Measurements from ENCODE around the gene MRPL30.
"Not testable (repeated sequence)": the region's sequence is repeated elsewhere in the genome, so short reads cannot be mapped to it uniquely, and the experiment has no call there.

MRPL30 gene

GRCh38 chr2:99216096-99216495 is 35.1 kb downstream of the MRPL30 start:
- no peak for TF ChIP-seq CTCF (IDR thresholded peaks at IDR 0.05)
- no peak for TF ChIP-seq ZFX (IDR thresholded peaks at IDR 0.05; ENCODE audit: borderline replicate concordance)
- H3K27ac ChIP-seq, result no peak overlapping the region

DNA sequence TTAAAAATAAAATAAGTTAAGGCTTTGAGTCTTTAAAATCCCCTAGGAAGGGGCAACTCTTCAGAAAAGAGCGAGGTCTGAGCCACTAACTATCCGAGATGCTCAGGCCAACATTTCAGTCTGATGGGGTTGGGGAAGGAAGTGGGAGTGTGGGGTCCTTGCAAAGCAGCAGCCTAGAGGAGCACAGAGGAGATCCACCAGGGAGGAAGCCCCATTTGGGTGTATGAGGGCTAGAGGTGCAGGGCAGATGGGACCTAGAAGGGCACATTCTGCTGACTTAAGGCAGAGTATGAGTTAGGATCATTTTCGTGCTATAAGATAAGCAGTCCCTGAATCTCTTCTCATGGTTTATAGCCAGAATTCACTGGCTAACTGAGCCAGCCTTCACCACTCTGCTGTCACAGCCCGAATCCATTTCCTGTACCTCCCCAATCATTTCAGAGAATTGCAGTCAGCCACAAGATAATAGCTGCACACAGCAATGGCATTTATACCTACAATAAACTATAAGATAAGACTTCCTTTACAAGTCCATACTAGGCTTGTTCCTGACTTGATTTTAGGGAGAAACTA is 37.0 kb downstream of the MRPL30 start:
- TF ChIP-seq CTCF (IDR thresholded peaks at IDR 0.05), result no peak
- TF ChIP-seq ZFX (IDR thresholded peaks at IDR 0.05; ENCODE audit: borderline replicate concordance), result no peak
- H3K27ac ChIP-seq, result no peak overlapping the region

DNA sequence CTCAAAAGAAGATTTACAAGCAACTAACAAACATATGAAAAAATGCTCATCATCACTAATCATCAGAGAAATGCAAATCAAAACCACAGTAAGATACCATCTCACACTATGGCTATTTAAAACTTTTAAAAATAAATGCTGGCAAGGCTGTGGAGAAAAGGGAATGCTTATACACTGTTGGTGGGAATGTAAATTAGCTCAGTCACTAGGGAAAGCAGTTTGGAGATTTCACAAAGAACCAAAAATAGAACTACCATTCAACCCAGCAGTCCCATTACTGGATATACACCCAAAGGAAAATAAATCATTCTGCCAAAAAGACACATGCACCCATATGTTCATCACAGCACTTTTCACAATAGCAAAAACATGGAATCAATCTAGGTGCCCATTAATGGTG is 52.2 kb downstream of the MRPL30 start:
- not testable (repeated sequence) for H3K27ac ChIP-seq

GRCh38 chr2:99238599-99238998 is 57.6 kb downstream of the MRPL30 start:
- no peak overlapping the region for H3K27ac ChIP-seq
- TF ChIP-seq ZFX (IDR thresholded peaks at IDR 0.05; ENCODE audit: borderline replicate concordance) (no peak), CTCF (IDR thresholded peaks at IDR 0.05) (no peak)

- no peak for TF ChIP-seq ZFX (IDR thresholded peaks at IDR 0.05; ENCODE audit: borderline replicate concordance)
- TF ChIP-seq CTCF (IDR thresholded peaks at IDR 0.05), result no peak
- no peak overlapping the region for H3K27ac ChIP-seq
Observed at GRCh38 chr2:99240431-99240830, 59.4 kb downstream of the MRPL30 start.

- no peak for TF ChIP-seq ZFX (IDR thresholded peaks at IDR 0.05; ENCODE audit: borderline replicate concordance)
- TF ChIP-seq CTCF (IDR thresholded peaks at IDR 0.05), result no peak
- no peak overlapping the region for H3K27ac ChIP-seq
Observed at GRCh38 chr2:99242151-99242550, 61.2 kb downstream of the MRPL30 start.
